PFSK-1 (cell line): ENCODE data around the gene HSPB3.

Experiments
- FOXP2 ChIP-seq: optimal IDR thresholded peaks from 2 replicates; pipeline ENCODE3; 2011; ENCODE audit warnings: borderline replicate concordance, control low read depth, inconsistent platforms; ENCODE audit not compliant: insufficient read depth; ENCODE audit errors: extremely low read length, extremely low read depth
- POLR2AphosphoS5 ChIP-seq: IDR thresholded peaks from 2 replicates; pipeline ENCODE4 v1.6.1; 2012; ENCODE audit warnings: low read depth, mild to moderate bottlenecking, control low read depth, low read length, moderate library complexity

GRCh38 chr5:54449923-54450322 lies 5.6 kb upstream of the HSPB3 start:
- TF ChIP-seq POLR2AphosphoS5 (no peak), FOXP2 (no peak)
